ENCODE measurements around the gene MAPK9.
"Not testable (repeated sequence)": the region's sequence is repeated elsewhere in the genome, so short reads cannot be mapped to it uniquely, and the experiment has no call there.

Gene MAPK9

DNA sequence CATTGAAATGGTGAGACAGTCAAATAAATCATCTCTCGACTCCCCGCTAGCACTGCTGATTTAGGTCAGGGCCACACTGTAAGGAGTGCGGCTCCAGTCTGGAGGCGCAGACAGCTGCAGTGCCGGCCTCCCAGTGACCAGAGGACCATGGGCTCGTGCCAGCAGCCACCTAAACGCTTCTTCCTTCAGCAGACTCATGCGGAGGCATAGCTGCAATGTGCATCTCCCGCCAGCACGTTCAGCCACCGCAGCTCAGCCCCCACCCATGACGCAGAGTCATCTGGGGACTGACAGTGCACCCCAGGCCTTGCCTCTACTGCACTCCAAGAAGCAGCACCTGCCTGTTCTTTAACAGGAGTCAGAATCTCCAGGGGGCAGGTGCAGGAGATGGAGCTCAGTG is 13.6 kb upstream of the MAPK9 start:
- Histone ChIP-seq H3K36me3 (ENCODE audit: control insufficient read depth, insufficient read depth, low read length) (no peaks in the 10 kb centered on the region), H3K4me1 (ENCODE audit: control insufficient read depth, insufficient read depth, low read length, poor library complexity, severe bottlenecking) (no peaks in the 10 kb centered on the region), H3K27ac (ENCODE audit: insufficient read depth, low read length, poor library complexity, severe bottlenecking) (no peak overlapping the region), H3K27me3 (replicated peaks; ENCODE audit: control insufficient read depth, insufficient read depth, low read length, poor library complexity, severe bottlenecking) (no peaks in the 10 kb centered on the region), H3K4me3 (ENCODE audit: insufficient read depth, low read depth, low read length, poor library complexity, severe bottlenecking) (no peak overlapping the region), H3K9me3 (ENCODE audit: control insufficient read depth, low read length) (no peaks in the 10 kb centered on the region)
- DNase-seq = no peak

DNA sequence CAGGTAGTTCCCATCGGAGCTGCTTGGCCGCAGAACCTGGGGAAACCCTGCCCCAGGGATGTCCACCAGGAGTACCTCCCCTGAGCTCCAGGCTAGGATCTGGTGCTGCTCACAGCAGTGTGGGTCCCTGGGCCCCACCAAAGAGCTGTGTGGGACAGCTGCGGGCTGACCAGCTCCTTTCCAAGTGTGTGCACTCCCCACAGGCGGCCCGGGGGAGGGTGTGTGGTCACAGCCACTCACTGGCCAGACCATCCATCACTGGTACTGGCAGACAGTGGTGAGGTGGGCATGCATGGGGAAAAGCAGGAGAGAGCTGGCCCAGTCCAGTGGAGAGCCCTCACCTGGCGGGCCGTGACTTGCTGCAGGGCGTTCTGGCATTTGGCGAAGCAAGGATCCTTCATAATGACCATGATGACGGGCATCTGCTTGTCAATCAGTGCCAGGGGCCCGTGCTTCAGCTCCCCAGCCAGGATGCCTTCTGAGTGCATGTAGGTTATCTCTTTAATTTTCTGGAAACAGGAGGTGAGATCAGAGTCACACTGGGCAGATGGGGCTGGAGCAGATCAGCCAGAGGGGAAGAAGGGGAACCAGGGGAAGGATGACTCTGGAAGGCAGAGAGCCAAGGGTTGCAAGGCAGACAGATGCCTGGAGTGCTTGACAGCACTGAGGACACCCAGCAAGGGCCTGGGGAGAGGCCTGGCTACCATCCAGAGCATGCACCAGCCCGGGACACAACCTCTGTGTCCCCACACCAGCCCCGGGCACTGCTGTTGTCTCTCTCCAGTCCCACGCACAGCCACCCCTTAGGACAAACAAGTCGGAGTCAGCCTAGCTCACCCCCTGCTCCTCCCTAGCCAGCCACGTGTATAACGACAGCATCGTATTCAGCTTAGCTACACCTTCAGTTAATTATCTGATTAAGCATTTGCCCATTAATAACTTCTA is 12.8 kb upstream of the MAPK9 start:
- Histone ChIP-seq H3K27ac (ENCODE audit: insufficient read depth, low read length, poor library complexity, severe bottlenecking) (no peak overlapping the region), H3K4me3 (ENCODE audit: insufficient read depth, low read depth, low read length, poor library complexity, severe bottlenecking) (no peak overlapping the region), H3K4me1 (ENCODE audit: control insufficient read depth, insufficient read depth, low read length, poor library complexity, severe bottlenecking) (no peaks in the 10 kb centered on the region), H3K27me3 (replicated peaks; ENCODE audit: control insufficient read depth, insufficient read depth, low read length, poor library complexity, severe bottlenecking) (no peaks in the 10 kb centered on the region), H3K36me3 (ENCODE audit: control insufficient read depth, insufficient read depth, low read length) (no peaks in the 10 kb centered on the region), H3K9me3 (ENCODE audit: control insufficient read depth, low read length) (no peaks in the 10 kb centered on the region)
- no peak for DNase-seq

DNA sequence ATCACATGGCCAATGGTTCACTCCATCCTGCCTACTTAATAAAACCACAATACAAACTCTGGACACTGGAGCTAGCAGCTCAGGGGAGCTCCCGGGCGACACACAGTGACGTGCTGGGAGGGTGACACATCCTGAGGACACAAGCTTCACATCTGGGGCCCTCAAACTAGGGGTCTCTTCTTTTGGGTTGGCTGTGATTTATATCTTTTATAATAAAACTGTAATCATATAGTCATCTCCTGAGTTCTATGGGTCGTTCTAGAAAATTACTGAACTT is 12.1 kb upstream of the MAPK9 start:
- DNase-seq = no peak
- H3K4me3 ChIP-seq (ENCODE audit: insufficient read depth, low read depth, low read length, poor library complexity, severe bottlenecking) = no peak overlapping the region
- H3K36me3 ChIP-seq (ENCODE audit: control insufficient read depth, insufficient read depth, low read length) = no peaks in the 10 kb centered on the region
- no peak overlapping the region for H3K27ac ChIP-seq (ENCODE audit: insufficient read depth, low read length, poor library complexity, severe bottlenecking)
- H3K9me3 ChIP-seq (ENCODE audit: control insufficient read depth, low read length) = no peaks in the 10 kb centered on the region
- H3K4me1 ChIP-seq (ENCODE audit: control insufficient read depth, insufficient read depth, low read length, poor library complexity, severe bottlenecking) = no peaks in the 10 kb centered on the region
- H3K27me3 ChIP-seq (replicated peaks; ENCODE audit: control insufficient read depth, insufficient read depth, low read length, poor library complexity, severe bottlenecking) = no peaks in the 10 kb centered on the region

GRCh38 chr5:180303226-180304015 is 11.5 kb upstream of the MAPK9 start:
- Histone ChIP-seq H3K36me3 (ENCODE audit: control insufficient read depth, insufficient read depth, low read length) (no peaks in the 10 kb centered on the region), H3K4me3 (ENCODE audit: insufficient read depth, low read depth, low read length, poor library complexity, severe bottlenecking) (no peak overlapping the region), H3K9me3 (ENCODE audit: control insufficient read depth, low read length) (no peaks in the 10 kb centered on the region)

DNA sequence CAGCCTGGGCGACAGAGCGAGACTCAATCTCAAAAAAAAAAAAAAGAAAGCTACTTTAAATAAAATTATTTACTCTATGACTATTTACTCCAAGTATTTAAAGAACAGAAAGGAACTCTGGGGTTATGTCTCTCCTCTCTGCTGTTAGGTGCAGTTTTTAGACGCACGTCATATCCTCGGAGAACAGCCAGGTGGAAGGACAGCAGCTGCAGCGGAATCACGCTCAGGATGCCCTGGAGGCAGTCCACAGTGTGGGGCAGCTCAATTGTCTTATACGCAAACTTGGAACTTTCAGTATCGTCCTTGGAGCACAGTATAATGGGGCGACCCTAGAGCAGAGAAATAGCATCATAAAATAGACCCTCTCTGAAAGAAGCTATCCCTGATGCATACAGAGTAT is 10.4 kb upstream of the MAPK9 start:
- H3K36me3 ChIP-seq (ENCODE audit: control insufficient read depth, insufficient read depth, low read length) = no peaks in the 10 kb centered on the region
- DNase-seq = no peak
- H3K4me1 ChIP-seq (ENCODE audit: control insufficient read depth, insufficient read depth, low read length, poor library complexity, severe bottlenecking) = no peaks in the 10 kb centered on the region
- H3K27me3 ChIP-seq (replicated peaks; ENCODE audit: control insufficient read depth, insufficient read depth, low read length, poor library complexity, severe bottlenecking) = no peaks in the 10 kb centered on the region
- H3K27ac ChIP-seq (ENCODE audit: insufficient read depth, low read length, poor library complexity, severe bottlenecking) = no peak overlapping the region
- H3K9me3 ChIP-seq (ENCODE audit: control insufficient read depth, low read length) = no peaks in the 10 kb centered on the region
- H3K4me3 ChIP-seq (ENCODE audit: insufficient read depth, low read depth, low read length, poor library complexity, severe bottlenecking) = no peak overlapping the region

More at GRCh38 chr5:180303226-180304015, 11.5 kb upstream of the MAPK9 start:
- no peaks in the 10 kb centered on the region for H3K4me1 ChIP-seq (ENCODE audit: control insufficient read depth, insufficient read depth, low read length, poor library complexity, severe bottlenecking)
- H3K27ac ChIP-seq (ENCODE audit: insufficient read depth, low read length, poor library complexity, severe bottlenecking) = no peak overlapping the region
- no peaks in the 10 kb centered on the region for H3K27me3 ChIP-seq (replicated peaks; ENCODE audit: control insufficient read depth, insufficient read depth, low read length, poor library complexity, severe bottlenecking)
- no peak for DNase-seq

DNA sequence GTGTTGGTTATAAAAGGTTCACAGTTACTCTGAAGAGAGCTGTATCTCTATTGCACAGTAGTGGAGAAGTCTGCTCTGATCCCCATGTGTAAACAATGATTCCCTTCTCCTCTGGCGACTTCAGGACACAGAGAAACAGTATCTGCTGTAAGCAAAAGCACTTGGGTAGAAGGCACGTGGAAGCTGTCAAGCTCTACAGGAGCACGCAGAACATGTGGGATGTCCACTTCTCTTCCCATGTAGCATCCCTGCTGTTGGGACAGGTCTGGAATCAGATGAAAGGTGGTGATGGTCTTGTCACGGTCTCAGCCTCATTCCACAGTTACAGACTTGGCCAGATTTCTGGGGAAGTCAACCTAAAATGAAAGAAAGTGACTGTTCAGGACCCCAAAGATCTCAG is 9.4 kb upstream of the MAPK9 start:
- Histone ChIP-seq H3K4me3 (ENCODE audit: insufficient read depth, low read depth, low read length, poor library complexity, severe bottlenecking) (no peak overlapping the region), H3K36me3 (ENCODE audit: control insufficient read depth, insufficient read depth, low read length) (no peaks in the 10 kb centered on the region), H3K4me1 (ENCODE audit: control insufficient read depth, insufficient read depth, low read length, poor library complexity, severe bottlenecking) (no peaks in the 10 kb centered on the region), H3K27me3 (replicated peaks; ENCODE audit: control insufficient read depth, insufficient read depth, low read length, poor library complexity, severe bottlenecking) (no peaks in the 10 kb centered on the region), H3K27ac (ENCODE audit: insufficient read depth, low read length, poor library complexity, severe bottlenecking) (no peak overlapping the region), H3K9me3 (ENCODE audit: control insufficient read depth, low read length) (no peaks in the 10 kb centered on the region)
- no peak for DNase-seq

DNA sequence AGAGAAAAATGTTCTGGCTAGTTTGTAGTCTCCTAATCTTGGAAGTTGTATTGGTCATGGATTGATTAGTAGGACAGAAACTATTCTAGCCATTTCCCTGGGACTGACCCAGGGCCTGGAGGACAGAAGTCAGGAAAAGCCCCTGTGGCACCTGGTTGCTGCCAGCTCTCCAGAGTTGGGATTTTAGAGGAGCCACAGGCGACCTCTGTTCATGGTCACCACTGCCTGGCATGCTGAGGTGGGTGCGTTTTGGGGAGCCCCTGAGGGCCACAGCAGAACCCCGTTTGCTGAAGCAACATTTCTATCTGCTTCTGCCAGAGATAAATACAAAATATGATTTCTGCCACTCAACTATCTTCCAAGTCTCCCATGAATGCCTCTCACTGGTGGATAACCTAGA is 7.6 kb upstream of the MAPK9 start:
- no peaks in the 10 kb centered on the region for H3K27me3 ChIP-seq (replicated peaks; ENCODE audit: control insufficient read depth, insufficient read depth, low read length, poor library complexity, severe bottlenecking)
- H3K27ac ChIP-seq (ENCODE audit: insufficient read depth, low read length, poor library complexity, severe bottlenecking) = no peak overlapping the region
- no peak overlapping the region for H3K4me3 ChIP-seq (ENCODE audit: insufficient read depth, low read depth, low read length, poor library complexity, severe bottlenecking)
- no peaks in the 10 kb centered on the region for H3K4me1 ChIP-seq (ENCODE audit: control insufficient read depth, insufficient read depth, low read length, poor library complexity, severe bottlenecking)
- H3K9me3 ChIP-seq (ENCODE audit: control insufficient read depth, low read length) = no peaks in the 10 kb centered on the region
- no peaks in the 10 kb centered on the region for H3K36me3 ChIP-seq (ENCODE audit: control insufficient read depth, insufficient read depth, low read length)
- no peak for DNase-seq

- DNase-seq; H3K27ac ChIP-seq (ENCODE audit: insufficient read depth, low read length, poor library complexity, severe bottlenecking); H3K36me3 ChIP-seq (ENCODE audit: control insufficient read depth, insufficient read depth, low read length); H3K9me3 ChIP-seq (ENCODE audit: control insufficient read depth, low read length); H3K27me3 ChIP-seq (replicated peaks; ENCODE audit: control insufficient read depth, insufficient read depth, low read length, poor library complexity, severe bottlenecking); H3K4me1 ChIP-seq (ENCODE audit: control insufficient read depth, insufficient read depth, low read length, poor library complexity, severe bottlenecking); H3K4me3 ChIP-seq (ENCODE audit: insufficient read depth, low read depth, low read length, poor library complexity, severe bottlenecking): not testable (repeated sequence)
Measured at GRCh38 chr5:180299014-180299413, 7.1 kb upstream of the MAPK9 start.

GRCh38 chr5:180297587-180298282 is 5.9 kb upstream of the MAPK9 start:
- H3K4me1 ChIP-seq (ENCODE audit: control insufficient read depth, insufficient read depth, low read length, poor library complexity, severe bottlenecking) = peaks cover 6% of the 10 kb centered on the region
- H3K27me3 ChIP-seq (replicated peaks; ENCODE audit: control insufficient read depth, insufficient read depth, low read length, poor library complexity, severe bottlenecking) = no peaks in the 10 kb centered on the region
- no peaks in the 10 kb centered on the region for H3K9me3 ChIP-seq (ENCODE audit: control insufficient read depth, low read length)
- H3K27ac ChIP-seq (ENCODE audit: insufficient read depth, low read length, poor library complexity, severe bottlenecking) = no peak overlapping the region
- H3K4me3 ChIP-seq (ENCODE audit: insufficient read depth, low read depth, low read length, poor library complexity, severe bottlenecking) = no peak overlapping the region
- no peak for DNase-seq
- H3K36me3 ChIP-seq (ENCODE audit: control insufficient read depth, insufficient read depth, low read length) = no peaks in the 10 kb centered on the region

GRCh38 chr5:180296771-180297170 is 4.9 kb upstream of the MAPK9 start:
- peaks cover 6% of the 10 kb centered on the region for H3K4me1 ChIP-seq (ENCODE audit: control insufficient read depth, insufficient read depth, low read length, poor library complexity, severe bottlenecking)
- no peak for DNase-seq
- H3K27me3 ChIP-seq (replicated peaks; ENCODE audit: control insufficient read depth, insufficient read depth, low read length, poor library complexity, severe bottlenecking) = no peaks in the 10 kb centered on the region
- H3K27ac ChIP-seq (ENCODE audit: insufficient read depth, low read length, poor library complexity, severe bottlenecking) = no peak overlapping the region
- H3K36me3 ChIP-seq (ENCODE audit: control insufficient read depth, insufficient read depth, low read length) = no peaks in the 10 kb centered on the region
- no peaks in the 10 kb centered on the region for H3K9me3 ChIP-seq (ENCODE audit: control insufficient read depth, low read length)
- no peak overlapping the region for H3K4me3 ChIP-seq (ENCODE audit: insufficient read depth, low read depth, low read length, poor library complexity, severe bottlenecking)
